Lung microvascular endothelial cell (primary cell): Measurements from ENCODE around the gene CHST9. TPM values are rescaled to one million over a fixed set of nuclear protein-coding genes. Genes with fewer than 3 reads are reported as not detected.
"Not testable (repeated sequence)": the region's sequence is repeated elsewhere in the genome, so short reads cannot be mapped to it uniquely, and the experiment has no call there.

Experiments used
- DNase-seq, 2 donors: peaks; one replicate each; pipeline versions ENCODE4 v3.0.0 to v3.0.0-alpha.2; 2010; ENCODE audit warnings: low read depth in 2 of 2
- total RNA-seq: library from RNA; depleted of rRNA; stranded (reverse); fragments of >200 nt; gene quantifications from 2 replicates; pipeline ENCODE4 v1.2.1, GENCODE V29; 2014

Gene CHST9
- total RNA-seq, 1 donor from 2014 or later = not detected

DNA sequence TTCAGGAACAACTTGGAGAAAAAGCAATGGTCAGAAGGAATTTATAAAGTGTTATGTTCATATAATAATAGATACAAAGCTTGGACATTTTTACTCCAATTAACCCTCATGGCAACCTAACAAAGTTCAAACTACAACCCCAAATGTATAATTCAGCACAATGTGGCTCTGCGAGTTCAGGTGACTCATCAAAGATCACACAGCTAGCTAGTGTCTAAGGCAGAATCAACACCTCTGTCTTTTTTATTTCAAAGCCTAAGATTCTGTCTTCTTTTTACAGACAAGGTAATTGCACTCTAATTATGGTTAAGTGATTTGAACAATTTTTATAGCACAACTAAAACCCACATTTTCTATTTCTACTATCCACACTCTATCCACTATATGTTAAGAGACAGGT is 90.5 kb downstream of the CHST9 start:
- no peak for DNase-seq

GRCh38 chr18:27093290-27093689 is 91.8 kb downstream of the CHST9 start:
- not testable (repeated sequence) for DNase-seq

DNA sequence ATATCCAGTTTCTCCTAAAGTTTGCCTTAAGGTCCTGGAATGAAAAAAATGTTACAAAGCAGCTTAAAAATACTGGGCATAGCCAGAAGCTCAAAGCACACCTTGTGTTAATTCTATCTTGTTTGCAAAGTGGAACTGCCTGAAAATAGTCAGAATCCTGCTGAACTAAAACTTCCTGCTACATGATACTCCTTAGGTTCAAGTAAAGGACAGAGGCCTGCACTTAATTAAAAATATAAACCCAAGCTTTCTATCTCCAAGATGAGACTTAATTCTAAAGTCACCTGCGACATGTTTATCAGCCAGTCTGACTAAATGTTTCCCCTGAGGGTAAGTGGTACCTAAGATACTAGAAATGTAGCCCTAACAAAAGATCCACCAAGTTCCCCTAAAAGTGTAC is 103.4 kb downstream of the CHST9 start:
- DNase-seq = no peak

DNA sequence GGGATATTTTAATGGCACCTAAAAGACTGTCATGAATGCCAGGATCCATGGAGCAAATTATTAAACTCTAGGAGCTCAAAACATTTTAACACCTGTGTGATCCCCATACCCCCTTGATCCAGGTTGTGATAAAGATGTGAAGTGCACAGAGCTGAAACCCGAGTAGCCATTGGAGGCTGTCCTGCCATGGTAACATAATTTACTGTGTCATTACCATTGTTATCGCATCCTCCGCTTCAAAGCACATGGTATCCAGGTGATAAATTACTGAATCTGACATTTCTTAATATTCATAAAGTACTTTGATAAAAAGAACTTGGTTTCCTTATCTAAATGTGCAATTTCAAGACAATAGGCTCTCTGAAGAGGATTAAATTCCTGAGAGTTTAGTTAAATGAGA is 109.3 kb downstream of the CHST9 start:
- no peak for DNase-seq

DNA sequence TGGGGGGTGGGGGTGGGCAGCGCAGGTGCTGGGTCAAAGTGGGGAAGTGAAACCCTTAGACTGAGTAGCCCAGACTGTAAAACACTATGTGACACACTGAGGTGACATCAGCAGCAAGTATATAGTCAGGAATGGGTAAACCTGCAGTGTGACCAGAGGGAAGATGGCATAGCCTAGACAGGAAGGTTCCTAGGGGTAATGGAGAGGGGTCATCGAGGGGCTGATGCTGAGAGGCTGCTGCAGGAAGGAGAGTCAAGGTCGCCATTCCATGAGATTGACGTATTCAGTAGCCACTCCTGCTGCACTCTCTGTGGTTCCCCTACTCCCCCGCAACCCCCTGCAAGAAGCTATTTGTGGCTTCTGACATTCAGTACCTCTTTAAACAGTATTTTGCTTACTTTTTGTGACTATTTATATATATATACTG is 111.7 kb downstream of the CHST9 start:
- DNase-seq = no peak

DNA sequence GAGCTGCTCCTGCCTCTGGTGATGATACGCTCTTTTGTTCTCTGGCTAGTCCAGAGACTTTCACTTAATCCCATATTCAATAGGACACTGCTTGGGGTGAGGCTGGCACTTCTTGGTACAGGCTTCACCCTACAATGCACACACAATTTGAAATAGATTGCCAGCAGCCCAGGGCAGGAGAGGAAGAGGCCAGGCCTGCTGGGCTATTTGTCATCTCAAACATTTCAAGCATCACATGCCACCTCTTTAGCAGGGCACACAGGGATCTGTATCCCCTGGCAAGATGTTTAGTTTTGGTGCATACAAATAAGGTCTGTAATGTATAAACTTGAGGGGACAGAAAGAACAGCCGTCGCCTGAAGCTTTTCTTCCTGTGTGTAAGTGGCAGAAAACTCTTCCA is 120.4 kb downstream of the CHST9 start:
- no peak for DNase-seq

DNA sequence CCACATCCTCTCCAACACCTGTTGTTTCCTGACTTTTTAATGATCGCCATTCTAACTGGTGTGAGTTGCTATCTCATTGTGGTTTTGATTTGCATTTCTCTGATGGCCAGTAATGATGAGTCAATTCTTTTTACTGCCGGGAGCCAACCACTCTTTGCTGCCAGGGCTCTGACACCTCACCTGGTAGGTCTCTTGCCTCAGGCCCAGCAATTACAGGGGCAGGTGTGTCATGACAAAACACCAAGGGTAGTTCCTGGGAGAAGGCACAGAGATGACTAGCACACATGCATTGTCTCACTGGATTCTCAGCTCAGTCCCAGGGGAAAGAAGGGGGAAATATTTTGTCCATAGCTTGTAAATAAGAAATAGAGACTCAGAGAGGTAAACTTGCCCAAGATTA is 122.3 kb downstream of the CHST9 start:
- no peak for DNase-seq

- no peak for DNase-seq
These were observed 123.5 kb downstream of the CHST9 start for GRCh38 chr18:27061488-27062095.

DNA sequence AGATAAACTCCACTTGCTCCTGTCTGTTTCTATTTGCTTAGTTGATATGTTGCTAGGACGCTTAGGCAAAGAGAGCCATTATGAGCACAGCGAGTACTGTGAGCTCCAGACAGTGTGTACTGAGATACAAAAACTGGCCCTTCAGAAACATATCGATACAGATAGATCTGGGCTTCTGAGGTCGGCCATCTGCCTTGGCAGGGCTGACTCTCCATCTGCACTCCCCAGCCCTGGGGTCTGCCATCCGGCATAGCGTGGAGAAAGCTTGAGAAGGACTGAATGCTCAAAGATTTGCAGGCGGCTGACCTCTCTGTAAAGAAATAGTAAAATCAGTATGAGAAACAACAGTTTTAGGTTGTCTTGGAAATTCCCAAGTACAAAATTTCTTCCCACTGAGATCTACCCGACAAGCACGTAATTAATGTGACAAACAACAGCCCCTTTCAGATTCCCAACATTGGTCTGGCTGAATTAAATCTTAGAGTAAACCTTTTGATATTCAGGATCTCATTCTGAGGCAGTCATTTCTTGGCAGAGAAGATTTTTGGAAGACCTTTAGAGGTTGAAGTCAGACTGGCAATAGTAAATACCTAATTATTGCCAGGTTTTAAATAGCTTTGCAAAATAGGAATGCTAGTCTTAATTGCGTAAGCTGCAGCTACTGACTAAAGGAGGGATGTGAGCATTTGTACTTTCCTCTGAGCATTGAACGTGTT is 127.4 kb downstream of the CHST9 start:
- DNase-seq = no peak

GRCh38 chr18:27054926-27055325 is 130.2 kb downstream of the CHST9 start:
- no peak for DNase-seq

DNA sequence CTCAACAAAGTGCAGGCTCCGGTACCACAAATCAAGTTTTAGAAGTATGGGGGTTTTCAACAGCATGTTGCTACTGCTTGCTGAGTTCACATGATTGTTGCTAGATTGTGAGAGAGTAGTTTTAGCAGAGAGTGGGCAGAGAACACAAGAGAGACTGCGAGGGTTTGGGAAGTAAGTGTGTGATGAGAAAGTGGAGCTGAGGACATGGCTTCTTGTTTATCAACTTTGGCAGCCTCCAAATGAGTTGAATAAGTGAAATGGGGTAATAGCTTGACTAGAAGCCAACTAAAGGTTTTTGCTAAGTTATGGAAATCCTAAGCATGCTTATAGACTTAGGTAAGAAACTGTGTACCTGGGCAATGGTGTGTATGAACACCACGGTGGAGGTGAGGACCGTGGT is 135.1 kb downstream of the CHST9 start:
- no peak for DNase-seq

DNA sequence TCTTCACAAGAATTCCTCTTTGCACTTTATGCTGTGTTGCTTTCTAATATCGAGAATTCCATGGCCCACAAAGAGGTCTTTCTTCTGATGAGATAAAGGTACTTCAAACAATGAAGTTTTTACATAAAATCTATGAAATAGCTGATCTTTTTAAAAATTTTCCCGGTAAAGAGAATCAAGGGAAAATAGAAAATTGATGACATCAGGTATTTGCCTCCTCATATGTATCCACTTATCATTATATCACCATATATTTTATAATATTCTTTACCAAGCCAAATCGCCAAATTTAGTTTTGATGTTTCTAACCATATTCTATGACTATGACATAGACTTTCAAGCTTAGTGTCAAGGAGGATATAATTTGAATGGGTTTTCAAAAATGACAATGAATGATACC is 139.8 kb downstream of the CHST9 start:
- no peak for DNase-seq

DNA sequence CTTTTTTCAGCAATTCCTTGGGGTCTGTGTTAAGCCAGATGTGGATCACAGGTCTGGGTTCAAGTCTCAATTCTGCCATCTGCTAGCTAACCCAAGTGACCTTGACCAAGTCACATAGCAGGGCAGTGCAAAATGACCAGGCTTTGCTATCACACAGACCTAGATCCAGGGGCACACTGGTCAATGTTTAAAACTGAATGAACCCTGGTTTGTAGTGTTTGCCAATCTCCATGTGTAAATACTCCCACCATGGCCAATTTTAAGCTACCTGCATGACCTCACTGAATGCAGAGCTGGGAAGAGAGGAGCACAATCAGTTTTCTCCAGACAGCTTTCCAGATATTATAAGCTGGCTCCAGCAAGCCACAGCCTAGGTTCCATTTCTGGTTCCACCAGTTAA is 142.9 kb downstream of the CHST9 start:
- DNase-seq = no peak

- no peak for DNase-seq
These were observed 144.3 kb downstream of the CHST9 start for GRCh38 chr18:27040796-27041195.

DNA sequence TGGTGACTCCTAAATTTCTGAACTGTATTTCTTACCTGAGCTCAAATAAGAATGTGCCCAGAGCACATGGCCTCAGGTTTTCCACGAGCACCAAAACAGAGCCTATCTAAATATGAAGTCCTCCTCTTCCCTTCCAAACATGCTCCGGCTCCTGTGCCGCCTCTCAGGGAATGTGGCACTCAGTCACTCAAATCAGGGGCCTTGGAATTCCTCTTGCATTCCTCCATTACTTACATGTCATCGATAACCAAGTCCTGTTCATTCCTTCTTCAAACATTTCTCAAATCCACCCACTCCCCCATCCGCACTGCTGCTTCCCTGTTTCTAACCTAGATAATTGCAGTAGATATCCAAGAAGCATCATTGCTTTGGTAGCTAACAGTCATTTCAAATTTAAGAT is 151.4 kb downstream of the CHST9 start:
- no peak for DNase-seq

DNA sequence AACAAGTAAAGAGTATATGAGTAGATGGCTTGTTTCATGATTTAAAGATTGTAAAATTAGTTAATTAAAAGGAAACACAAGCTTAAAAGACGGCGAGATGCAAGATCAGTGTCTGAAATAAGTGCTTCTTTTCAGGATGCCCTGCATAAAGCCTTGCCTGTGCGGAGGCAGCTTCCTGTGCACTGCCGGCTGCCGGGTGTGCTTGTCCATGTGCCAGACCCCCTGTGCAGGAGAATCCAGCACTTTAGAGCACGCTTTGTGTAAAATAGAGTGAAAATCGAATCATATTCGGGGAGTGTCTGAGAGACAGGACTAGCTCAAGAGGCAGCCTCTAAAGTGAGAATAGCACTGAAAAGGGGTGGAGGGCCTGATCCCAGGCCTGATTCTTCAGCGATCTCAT is 154.7 kb downstream of the CHST9 start:
- DNase-seq = no peak

GRCh38 chr18:27022477-27022876 is 162.6 kb downstream of the CHST9 start:
- DNase-seq = no peak

DNA sequence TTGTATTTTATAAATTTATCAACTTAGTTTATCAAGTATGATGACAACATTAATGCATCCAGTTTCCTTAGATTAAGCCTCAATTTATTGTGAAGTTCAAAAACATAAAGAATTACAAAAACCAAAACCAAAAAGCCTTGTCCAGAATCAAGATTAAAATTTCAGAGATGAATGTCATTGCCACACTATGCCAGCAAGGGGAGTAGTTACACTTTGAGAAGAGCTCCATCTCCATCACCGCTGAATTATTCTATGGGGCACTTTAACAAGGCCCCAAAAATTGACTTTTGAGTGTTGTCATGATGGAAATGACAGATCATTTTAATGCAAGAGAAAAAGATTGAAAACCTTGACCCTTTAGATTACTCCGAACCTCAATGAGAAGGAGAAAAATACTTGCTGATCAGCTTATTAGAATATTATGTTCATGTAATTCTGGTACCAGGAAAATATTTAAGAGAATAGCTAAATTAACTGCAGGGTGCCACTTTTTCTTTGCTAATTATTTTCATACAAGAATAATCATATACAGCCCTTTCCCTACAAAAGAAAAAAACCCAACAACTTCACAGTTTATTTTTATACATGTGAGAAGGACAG is 167.1 kb downstream of the CHST9 start:
- no peak for DNase-seq

DNA sequence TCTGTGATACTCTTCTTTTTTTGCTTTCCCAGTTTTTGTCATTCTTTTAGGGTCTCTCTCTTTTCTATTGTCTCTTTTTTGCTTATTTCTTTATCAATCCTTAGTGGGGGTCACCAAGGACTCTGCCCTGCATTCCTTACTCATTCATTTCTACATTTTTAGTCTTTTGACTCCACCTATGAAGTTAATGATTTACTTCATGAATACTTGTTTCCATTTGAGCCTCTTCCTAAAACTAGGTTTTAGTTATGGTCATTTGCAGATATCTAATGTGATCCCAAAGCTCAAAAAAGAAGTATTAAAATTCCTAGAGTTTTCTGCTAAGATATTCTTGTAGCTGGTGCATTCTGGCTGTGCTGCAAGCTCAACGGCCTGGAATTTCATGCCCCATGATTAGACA is 170.3 kb downstream of the CHST9 start:
- no peak for DNase-seq

- DNase-seq = no peak
These were observed 174.3 kb downstream of the CHST9 start for GRCh38 chr18:27010784-27011183.

- DNase-seq = no peak
These were observed 175.8 kb downstream of the CHST9 start for GRCh38 chr18:27009293-27009692.

DNA sequence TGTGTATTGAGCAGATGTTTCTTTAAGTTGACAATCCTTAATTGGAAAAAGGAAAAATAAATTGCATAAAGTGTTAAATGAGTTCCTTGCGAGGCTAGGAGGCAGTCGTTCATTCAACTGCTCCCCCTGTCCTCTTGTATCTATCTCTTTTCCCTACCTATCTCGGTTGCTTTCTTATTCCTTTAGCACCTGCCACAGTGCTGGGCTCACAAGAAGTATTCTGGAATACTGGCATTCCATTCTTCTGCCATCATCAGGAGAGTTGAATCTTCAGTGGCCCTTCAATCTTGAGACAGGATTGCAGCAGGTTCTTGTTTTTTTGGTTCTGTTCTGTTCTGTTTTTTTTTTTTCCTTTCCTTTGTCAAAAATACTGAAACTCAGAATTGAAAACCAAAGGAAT is 176.5 kb downstream of the CHST9 start:
- DNase-seq = no peak

DNA sequence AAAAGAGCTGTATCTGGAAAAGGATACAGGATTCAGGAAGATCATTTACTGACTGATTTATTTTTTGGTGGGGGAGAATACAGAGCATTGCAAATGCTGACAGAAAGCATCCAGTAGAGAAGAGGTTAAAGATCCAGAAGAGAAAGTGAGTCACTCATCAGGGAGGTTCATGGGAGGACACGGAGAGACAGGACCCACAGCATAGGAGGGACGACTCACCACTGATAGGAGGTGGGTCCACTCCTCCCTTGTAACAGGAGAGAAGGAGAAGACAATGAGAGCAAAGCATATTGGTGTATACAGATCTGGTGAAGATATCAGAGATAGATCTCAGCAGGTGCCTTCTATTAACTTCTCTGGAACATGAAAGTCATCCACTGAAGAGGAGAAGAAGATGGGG is 177.2 kb downstream of the CHST9 start:
- DNase-seq = no peak
